ENCODE results near the gene PBOV1. TPM values are rescaled to one million over a fixed set of nuclear protein-coding genes. Genes with fewer than 3 reads are reported as not detected.

The PBOV1 gene
- total RNA-seq, 1 donor from 2014 or later, result not detected

GRCh38 chr6:138188278-138188941 is 29.9 kb downstream of the PBOV1 start:
- no peak for TF ChIP-seq CTCF (IDR thresholded peaks at IDR 0.05; ENCODE audit: insufficient read depth, low read length, severe bottlenecking)
- FAIRE-seq, result peak; percentile 28
- H3K27me3 ChIP-seq (ENCODE audit: control insufficient read depth, insufficient read depth, low read length), result no peaks in the 10 kb centered on the region
- DNase-seq (ENCODE audit: low read depth), result peak; percentile 86
- H3K4me3 ChIP-seq (ENCODE audit: low read depth, low read length), result no peak overlapping the region
- no peaks in the 10 kb centered on the region for H3K36me3 ChIP-seq (ENCODE audit: control insufficient read depth, insufficient read depth, low read length)

GRCh38 chr6:138187156-138187555 is 31.1 kb downstream of the PBOV1 start:
- DNase-seq (ENCODE audit: low read depth) (no peak), FAIRE-seq (peak; percentile 73)
- Histone ChIP-seq H3K27me3 (ENCODE audit: control insufficient read depth, insufficient read depth, low read length) (no peaks in the 10 kb centered on the region), H3K36me3 (ENCODE audit: control insufficient read depth, insufficient read depth, low read length) (no peaks in the 10 kb centered on the region), H3K4me3 (ENCODE audit: low read depth, low read length) (no peak overlapping the region)
- no peak for TF ChIP-seq CTCF (IDR thresholded peaks at IDR 0.05; ENCODE audit: insufficient read depth, low read length, severe bottlenecking)

- H3K4me3 ChIP-seq (ENCODE audit: low read depth, low read length), result no peak overlapping the region
- no peak for DNase-seq (ENCODE audit: low read depth)
- FAIRE-seq, result no peak
- no peaks in the 10 kb centered on the region for H3K27me3 ChIP-seq (ENCODE audit: control insufficient read depth, insufficient read depth, low read length)
- TF ChIP-seq CTCF (IDR thresholded peaks at IDR 0.05; ENCODE audit: insufficient read depth, low read length, severe bottlenecking), result no peak
- no peaks in the 10 kb centered on the region for H3K36me3 ChIP-seq (ENCODE audit: control insufficient read depth, insufficient read depth, low read length)
Measured at GRCh38 chr6:138184230-138184629, 34.1 kb downstream of the PBOV1 start.

- no peaks in the 10 kb centered on the region for H3K27me3 ChIP-seq (ENCODE audit: control insufficient read depth, insufficient read depth, low read length)
- no peak for FAIRE-seq
- no peak overlapping the region for H3K4me3 ChIP-seq (ENCODE audit: low read depth, low read length)
- no peak for DNase-seq (ENCODE audit: low read depth)
- no peaks in the 10 kb centered on the region for H3K36me3 ChIP-seq (ENCODE audit: control insufficient read depth, insufficient read depth, low read length)
- no peak for TF ChIP-seq CTCF (IDR thresholded peaks at IDR 0.05; ENCODE audit: insufficient read depth, low read length, severe bottlenecking)
Measured at GRCh38 chr6:138183790-138184134, 34.5 kb downstream of the PBOV1 start.

- no peak for TF ChIP-seq CTCF (IDR thresholded peaks at IDR 0.05; ENCODE audit: insufficient read depth, low read length, severe bottlenecking)
- Histone ChIP-seq H3K4me3 (ENCODE audit: low read depth, low read length) (no peak overlapping the region), H3K27me3 (ENCODE audit: control insufficient read depth, insufficient read depth, low read length) (no peaks in the 10 kb centered on the region), H3K36me3 (ENCODE audit: control insufficient read depth, insufficient read depth, low read length) (no peaks in the 10 kb centered on the region)
- no peak for FAIRE-seq
- DNase-seq (ENCODE audit: low read depth), result no peak
Measured at GRCh38 chr6:138182939-138183789, 35.1 kb downstream of the PBOV1 start.
